Stimulated activated CD8-positive, alpha-beta memory T cell treated with anti-CD3 and anti-CD28 coated beads, Interleukin-4, amount 100 ng/mL, for 1 hour (primary cell): ENCODE results near the gene FIBCD1.
"Not testable (repeated sequence)": the region's sequence is repeated elsewhere in the genome, so short reads cannot be mapped to it uniquely, and the experiment has no call there.

Experiments used
- DNase-seq, 2 donors: peaks; one replicate each; pipeline ENCODE4 v3.0.0-alpha.2; 2020; ENCODE audit warnings: low read depth in 2 of 2, low spot score in 1 of 2

Gene FIBCD1

GRCh38 chr9:130974697-130975096, 35.6 kb upstream of the FIBCD1 start:
- DNase-seq, result no peak

GRCh38 chr9:130973686-130974281, 34.7 kb upstream of the FIBCD1 start:
- no peak for DNase-seq

- no peak for DNase-seq
Observed at GRCh38 chr9:130972957-130973685, 34.1 kb upstream of the FIBCD1 start.

GRCh38 chr9:130972277-130972956, 33.4 kb upstream of the FIBCD1 start:
- DNase-seq, result no peak

- DNase-seq, result no peak
Observed at GRCh38 chr9:130971294-130971849, 32.3 kb upstream of the FIBCD1 start.

- no peak for DNase-seq
Observed at GRCh38 chr9:130970855-130971254, 31.8 kb upstream of the FIBCD1 start.

- no peak for DNase-seq
Observed at GRCh38 chr9:130970052-130970451, 31.0 kb upstream of the FIBCD1 start.

GRCh38 chr9:130965680-130966079, 26.6 kb upstream of the FIBCD1 start:
- DNase-seq, result no peak

- no peak for DNase-seq
Observed at GRCh38 chr9:130963916-130964315, 24.9 kb upstream of the FIBCD1 start.

GRCh38 chr9:130963337-130963908, 24.4 kb upstream of the FIBCD1 start:
- DNase-seq, result no peak

GRCh38 chr9:130962418-130963316, 23.6 kb upstream of the FIBCD1 start:
- no peak for DNase-seq

- no peak for DNase-seq
Observed at GRCh38 chr9:130961511-130962300, 22.7 kb upstream of the FIBCD1 start.

GRCh38 chr9:130960522-130961378, 21.7 kb upstream of the FIBCD1 start:
- no peak for DNase-seq

GRCh38 chr9:130959809-130960334, 20.8 kb upstream of the FIBCD1 start:
- no peak for DNase-seq

- DNase-seq, result not testable (repeated sequence)
Observed at GRCh38 chr9:130958564-130958963, 19.5 kb upstream of the FIBCD1 start.

GRCh38 chr9:130957451-130958203, 18.6 kb upstream of the FIBCD1 start:
- no peak for DNase-seq

- no peak for DNase-seq
Observed at GRCh38 chr9:130956636-130957450, 17.8 kb upstream of the FIBCD1 start.
